NCI-H1436 treated with DMSO at 0.1 percent for 48 hours (cell line): ENCODE results near the gene ZBTB32.

ENCODE experiments used
- DNase-seq: peaks from one replicate; lab custom pipeline; 2025; lab: John Stamatoyannopoulos, UW

Gene ZBTB32

DNA sequence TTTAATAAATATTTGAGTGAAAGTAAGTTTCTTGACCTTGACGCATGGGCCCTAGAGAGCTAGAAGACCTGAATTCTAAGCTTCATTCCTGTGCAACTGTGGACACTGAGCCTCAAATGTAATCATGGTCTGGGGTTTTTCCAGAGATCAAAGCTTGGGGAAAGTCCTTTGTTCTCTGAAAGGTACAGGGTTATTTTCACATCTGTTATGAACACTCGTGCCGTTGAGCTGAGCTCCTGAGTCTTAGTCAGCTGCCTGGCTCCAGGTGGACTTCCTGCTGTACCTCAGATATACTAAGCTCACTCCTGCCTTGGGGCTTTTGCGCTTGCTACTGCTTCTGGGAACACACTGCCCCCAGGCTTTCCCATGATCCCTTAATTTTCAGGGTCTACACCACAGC lies 7.5 kb upstream of the ZBTB32 start:
- no peak for DNase-seq

DNA sequence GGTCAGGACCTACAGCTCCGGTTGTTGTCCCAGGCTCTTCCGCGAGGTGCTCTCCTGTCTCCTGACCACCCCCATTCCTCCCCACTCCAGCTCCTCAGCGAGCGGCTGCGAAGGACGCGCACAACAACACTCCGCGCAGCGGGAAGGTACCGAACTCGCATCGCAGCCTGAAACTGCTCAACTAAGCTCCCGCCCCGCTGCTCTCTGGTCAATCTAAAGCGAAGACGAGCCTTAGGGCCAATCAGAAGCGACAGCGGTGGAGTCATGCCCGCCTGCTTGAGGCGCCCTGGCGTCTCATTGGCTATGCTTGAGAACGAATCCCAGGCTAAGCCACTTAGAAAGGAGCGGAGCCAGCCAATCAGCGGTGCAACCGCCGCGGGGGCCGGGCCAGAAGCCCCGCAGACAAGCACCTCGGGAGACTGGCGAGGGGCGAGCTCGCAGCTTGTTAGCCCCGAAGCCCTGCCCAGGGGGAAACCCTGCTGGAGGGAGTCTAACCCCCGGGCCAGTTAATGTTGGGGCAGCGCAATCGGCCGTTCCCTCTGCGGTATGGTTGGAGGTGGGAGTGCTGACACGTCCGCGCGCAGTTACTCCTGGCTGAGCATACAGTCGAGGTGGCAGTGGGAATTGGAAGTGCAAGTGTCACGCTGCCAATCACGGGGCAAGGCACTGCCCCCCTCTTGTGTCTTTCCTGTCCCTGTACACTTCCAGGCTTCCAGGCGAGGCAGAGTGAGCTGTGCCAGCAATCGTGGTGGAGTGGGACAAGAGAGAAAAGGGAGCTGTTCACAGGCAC lies 1.9 kb upstream of the ZBTB32 start:
- DNase-seq: peak; percentile 94

DNA sequence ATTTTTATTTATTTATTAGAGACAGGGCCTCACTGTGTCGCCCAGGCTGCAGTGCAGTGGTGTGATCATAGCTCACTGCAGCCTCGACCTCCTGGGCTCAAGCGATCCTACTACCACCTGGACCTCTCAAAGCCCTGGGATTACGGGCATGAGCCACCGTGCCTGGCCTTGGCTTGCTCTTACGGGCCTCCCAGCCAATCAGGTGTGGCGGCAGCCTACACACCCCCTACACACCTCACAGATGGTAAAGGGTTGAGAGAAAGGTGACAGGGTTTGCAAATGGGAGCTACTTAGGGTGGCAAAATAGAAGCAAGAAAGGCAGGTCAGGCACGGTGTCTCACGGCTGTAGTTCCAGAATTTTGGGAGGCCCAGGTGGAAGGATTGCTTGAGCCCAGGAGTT lies 1.0 kb upstream of the ZBTB32 start:
- no peak for DNase-seq

DNA sequence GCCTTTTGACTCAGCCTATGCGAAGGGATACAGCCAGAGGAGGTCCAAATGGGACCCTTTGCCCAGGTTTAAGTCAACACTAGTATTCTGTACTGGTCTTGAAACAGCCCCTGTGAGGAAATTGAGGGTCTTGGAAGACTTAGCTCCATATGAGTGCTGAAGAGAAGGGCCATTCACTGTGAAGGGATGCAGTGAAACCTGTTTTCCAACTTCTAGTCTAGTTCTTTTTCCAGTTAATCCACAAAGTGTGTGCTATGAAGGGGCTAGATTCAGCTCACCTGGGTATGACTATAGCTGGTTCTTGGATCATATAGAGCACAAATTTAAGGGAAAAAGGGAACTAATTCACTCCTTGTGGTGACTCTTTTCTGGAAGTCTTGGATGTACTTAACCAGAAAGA lies 4.0 kb downstream of the ZBTB32 start:
- no peak for DNase-seq

DNA sequence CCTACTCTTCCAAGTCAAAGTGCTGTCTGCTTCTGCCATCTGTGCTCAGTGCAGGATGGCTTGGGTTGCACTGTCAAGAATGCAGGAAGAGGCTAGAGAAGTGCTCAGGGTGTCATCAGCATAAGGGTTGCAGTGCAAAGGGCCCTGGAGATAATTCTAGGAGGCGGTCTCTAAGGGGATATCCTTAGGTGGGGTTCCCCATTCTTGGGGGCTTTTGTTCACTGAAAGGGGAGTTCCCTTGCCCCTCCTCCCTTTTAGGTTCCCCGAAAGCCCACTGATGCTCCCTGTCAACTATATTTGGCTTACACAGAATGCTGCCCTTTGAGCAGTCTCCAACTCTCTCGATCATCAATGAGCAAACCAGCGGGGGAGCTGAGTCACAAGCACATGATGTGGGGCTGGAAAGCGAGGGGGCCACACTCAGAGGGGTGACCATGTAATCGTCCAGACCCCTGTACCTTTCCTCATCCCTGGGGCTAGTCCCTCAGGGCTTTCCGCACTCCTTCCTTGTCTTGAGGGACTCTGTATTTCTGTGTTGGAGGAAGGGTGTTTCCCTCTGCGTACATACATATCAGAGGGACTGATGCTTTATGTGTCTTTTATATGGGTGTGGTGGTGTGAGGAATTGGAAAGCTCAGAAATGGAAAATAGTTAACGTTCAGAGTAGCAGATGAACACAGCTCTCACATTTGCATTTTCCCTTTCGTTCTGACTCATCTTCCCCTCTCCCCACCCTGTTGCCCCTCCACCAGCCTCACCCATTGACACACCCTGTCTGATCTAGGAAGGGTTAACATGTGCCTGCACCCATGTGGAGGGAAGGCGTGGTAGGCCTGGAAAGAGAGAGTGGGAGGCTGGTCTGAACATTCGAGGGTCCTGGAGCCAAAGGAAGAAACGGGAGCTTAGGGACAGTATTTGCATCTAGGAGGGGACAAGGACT lies 6.7 kb downstream of the ZBTB32 start:
- DNase-seq: no peak

DNA sequence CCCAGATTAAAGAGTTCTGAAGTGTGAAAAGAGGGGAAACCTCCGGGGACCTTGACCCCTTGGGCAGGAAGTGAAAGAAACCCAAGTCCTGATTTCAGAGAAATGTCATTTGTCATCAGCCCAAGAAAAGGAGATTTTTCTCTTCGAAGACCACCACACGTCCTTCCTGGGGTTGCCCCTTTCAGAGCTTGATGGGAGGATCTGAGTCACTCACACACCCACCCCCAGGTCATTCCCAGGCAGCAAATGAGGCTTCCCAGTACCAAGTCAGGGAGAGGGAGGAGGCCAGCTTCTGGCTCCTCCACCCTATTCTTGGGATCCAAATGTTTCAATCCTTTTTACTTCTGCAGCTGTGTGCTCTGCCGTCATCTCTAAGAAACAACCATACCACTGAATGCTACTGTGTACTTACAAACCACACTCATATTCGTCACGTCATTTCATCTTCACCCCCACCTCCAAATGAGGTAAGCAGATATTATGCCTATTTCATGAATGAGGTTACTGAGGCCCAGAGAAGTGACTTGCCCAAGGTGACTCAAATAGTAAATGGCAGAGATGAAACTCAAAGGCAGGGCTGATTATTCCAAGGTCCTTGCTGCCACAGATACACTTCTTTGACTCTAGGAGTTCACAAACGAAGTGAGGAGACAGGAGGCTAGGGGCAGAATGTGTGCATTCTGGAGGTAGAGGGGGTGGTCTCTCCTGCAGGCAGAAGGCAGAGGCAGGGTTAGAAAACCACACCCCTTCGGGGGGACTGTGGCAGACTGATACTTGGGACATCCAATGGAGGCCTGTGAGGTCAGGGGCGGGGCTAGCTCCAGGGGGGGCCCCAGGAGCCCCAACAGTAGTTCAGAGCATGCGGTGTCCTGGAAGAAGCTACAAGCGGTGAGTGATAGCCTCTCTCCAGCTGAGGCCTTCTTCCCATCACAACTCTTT lies 8.5 kb downstream of the ZBTB32 start:
- DNase-seq: no peak

DNA sequence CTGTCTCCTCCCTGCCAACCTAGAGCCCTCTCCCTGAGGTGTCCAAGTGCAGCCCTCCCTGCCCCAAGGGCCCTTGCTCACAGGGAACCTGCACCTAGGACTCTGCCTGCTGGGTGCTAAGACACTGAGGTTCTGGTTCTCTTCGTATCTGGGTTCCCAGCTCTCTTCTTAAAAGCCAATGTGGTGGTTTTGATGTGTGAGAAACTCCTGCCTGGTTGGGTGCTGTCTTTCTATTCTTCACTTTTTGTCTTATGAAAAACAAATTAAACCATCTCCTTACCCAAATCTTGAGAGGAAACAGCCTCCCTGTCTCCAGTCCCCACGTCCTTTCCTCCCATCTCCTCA lies 9.1 kb downstream of the ZBTB32 start:
- DNase-seq: no peak

DNA sequence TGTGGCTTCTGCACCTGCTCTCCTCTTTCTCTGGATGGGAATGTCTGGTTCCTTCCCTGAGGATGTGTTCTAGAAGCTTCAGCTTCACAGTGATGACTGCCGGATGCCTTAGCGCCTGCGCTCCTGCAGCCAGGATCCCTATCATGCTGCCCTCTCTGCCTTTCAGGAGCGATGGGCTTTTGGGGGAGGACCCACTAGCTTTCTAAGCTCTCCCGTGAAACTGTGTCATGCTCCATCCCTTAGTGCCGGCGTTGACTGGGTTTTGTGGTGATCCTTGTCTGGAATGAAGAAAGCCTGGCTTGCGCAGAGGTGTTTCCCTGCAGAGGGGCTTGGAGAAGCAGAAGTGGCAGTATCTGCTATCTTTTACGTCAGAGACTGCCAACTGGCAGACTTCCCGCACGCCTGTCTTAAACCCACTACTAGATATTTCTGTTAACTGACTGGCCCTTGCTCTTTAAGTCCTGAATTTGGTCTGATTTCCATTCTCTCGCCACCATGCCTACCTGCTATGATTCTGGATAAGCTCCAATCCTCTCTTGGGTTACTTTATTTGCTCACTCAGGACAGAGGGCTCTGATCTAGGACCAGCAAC lies 9.6 kb downstream of the ZBTB32 start:
- DNase-seq: no peak

DNA sequence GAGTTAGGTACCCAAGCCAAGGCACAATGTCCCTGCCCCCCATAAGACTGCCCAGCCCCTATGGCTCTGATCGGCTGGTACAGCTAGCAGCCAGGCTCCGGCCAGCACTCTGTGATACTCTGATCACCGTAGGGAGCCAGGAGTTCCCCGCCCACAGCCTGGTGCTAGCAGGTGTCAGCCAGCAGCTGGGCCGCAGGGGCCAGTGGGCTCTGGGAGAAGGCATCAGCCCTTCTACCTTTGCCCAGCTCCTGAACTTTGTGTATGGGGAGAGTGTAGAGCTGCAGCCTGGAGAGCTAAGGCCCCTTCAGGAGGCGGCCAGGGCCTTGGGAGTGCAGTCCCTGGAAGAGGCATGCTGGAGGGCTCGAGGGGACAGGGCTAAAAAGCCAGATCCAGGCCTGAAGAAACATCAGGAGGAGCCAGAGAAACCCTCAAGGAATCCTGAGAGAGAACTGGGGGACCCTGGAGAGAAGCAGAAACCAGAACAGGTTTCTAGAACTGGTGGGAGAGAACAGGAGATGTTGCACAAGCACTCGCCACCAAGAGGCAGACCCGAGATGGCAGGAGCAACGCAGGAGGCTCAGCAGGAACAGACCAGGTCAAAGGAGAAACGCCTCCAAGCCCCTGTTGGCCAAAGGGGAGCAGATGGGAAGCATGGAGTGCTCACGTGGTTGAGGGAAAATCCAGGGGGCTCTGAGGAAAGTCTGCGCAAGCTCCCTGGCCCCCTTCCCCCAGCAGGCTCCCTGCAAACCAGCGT lies 10.4 kb downstream of the ZBTB32 start:
- no peak for DNase-seq

DNA sequence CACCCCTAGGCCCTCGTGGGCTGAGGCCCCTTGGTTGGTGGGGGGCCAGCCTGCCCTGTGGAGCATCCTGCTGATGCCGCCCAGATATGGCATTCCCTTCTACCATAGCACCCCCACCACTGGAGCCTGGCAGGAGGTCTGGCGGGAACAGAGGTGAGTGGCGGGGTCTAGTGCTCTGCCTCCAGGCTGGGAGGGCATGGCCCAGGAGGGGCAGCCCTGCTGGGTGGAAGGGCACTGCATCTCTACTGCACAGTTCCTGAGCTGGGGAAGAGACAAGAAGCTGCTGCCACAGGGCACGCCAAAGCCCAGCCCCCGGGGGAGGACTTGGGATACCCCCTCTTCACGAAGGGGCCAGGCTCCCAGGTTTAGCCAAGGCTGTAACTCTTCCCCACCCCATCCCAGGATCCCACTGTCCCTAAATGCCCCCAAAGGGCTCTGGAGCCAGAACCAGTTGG lies 11.0 kb downstream of the ZBTB32 start:
- DNase-seq: no peak

DNA sequence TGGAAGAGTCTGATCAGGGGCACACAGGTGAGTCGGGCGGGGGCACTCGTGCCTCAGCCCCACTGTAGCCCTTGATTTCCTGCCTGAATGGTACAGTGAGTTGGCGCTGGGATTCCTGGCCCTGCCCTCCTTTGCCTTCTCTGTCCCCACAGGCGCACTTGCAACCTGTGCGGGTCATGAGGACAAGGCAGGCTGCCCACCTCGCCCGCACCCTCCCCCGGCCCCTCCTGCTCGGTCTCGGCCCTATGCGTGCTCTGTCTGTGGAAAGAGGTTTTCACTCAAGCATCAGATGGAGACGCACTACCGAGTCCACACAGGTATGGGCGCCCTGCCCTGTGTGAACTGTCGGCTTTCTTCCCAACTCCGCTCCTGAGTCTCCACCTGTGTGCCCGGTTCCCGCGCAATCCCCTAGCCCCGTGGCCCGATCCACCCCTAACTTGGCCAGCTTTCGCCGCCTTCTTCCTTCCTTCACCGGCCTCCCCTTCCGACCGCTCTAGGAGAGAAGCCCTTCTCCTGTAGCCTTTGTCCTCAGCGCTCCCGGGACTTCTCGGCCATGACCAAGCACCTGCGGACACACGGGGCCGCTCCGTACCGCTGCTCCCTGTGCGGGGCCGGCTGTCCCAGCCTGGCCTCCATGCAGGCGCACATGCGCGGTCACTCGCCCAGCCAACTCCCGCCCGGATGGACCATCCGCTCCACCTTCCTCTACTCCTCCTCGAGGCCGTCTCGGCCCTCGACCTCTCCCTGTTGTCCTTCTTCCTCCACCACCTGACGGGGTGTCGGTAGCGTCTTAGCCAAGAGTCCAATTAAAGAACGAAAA lies 11.8 kb downstream of the ZBTB32 start:
- DNase-seq: no peak

DNA sequence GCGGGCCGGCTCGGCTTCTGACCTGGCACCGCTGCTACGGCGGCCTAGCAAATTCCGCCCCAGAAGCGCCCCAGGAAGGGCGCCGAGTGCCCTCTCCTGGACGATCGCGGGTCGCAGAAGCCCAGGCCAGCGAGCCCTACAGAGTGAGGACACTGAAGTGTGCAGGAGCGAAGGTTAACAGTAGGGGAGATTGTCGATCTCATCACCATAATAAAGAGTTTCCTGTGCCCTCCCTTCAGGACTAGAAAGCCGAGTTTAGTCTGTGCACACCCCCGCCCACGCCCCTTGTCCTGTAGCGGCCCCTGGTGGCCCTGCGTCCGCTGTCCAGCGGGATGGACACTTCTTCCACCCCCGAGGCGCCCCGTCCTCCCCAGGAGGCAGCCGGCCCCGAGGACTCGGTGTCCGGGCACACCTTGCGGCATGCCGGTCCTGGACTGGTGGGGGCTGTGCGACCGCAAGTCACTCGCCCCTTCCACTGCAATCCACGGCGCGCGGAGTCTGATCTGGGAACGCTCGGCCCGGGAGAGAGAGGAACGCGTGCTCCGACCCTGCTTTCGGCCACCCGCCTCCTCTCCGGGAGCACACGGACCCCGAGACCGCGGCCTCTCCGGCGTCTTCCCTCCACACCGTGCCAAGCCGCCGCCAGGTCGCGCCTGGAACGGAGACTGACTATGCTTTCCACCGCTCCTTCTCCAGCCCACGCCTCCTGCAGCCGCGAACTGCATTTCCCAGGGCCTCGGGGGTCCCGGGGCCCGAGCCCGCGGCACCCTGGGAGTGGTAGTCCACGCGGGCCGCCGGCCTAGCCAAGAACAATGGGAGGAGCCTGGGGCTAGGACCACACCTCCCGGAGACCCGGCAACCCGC lies 12.7 kb downstream of the ZBTB32 start:
- DNase-seq: peak; percentile 70

DNA sequence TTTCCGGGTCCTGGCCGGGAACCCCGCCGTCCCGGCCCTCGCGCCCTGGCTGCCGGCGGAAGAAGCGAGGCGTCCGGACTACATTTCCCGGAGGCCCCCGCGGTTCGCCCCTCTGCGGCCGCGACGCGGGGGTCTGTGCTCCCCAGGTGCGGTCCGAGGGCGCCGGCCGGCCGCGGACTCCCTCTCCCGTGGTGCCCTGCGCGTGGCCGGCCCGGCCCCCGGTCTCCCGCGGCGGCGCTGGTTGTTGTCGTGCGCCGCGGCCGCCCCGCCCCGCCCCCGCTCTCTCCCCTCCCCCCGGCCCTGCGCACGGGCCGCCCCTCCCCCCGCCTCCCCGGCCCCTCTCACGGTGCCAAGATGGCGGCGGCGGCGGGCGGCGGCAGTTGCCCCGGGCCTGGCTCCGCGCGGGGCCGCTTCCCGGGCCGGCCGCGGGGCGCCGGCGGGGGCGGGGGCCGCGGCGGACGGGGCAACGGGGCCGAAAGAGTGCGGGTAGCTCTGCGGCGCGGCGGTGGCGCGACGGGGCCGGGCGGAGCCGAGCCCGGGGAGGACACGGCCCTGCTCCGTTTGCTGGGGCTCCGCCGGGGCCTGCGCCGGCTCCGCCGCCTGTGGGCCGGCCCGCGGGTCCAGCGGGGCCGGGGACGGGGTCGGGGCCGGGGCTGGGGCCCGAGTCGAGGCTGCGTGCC lies 13.4 kb downstream of the ZBTB32 start, which contains the start of gene KMT2B:
TSS of gene KMT2B (plus strand) at position 339 of the 680 bp plus-strand sequence. CDS start at position 355, 16 bp downstream.
- DNase-seq: no peak

DNA sequence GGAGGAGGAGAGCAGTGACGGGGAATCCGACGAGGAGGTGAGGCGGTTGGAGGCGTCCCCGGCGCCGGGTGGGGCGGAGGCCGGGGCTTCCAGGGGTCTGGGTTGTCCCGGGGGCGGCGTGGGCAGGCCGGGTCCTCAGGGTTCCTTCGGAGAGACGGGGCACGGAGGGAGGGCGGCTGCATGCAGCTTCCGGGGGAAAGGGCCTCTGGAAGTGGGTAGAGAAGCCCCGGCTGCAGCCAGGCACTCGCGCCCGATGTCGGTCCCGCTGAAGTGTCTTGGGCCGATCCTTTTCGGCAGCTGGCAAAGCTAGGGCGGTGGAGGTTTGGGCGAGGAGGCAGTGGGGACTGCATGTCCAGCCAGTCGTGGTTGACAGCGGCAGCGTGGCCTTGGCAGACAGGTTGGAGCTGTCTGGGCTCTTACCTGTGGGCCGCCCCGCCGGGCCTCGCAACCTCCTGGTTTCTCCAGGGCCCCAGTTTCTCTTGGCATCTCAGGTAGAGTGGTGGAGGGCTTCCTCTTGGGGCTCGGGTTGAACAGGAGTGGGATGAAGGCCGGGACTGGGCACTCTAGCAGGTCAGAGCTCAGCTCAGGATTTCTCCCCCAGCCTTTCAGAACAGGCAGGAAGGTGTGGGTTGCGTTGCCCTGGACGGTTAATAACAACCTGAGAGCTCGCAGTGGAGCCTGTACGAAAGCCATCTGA lies 14.1 kb downstream of the ZBTB32 start:
- DNase-seq: no peak

DNA sequence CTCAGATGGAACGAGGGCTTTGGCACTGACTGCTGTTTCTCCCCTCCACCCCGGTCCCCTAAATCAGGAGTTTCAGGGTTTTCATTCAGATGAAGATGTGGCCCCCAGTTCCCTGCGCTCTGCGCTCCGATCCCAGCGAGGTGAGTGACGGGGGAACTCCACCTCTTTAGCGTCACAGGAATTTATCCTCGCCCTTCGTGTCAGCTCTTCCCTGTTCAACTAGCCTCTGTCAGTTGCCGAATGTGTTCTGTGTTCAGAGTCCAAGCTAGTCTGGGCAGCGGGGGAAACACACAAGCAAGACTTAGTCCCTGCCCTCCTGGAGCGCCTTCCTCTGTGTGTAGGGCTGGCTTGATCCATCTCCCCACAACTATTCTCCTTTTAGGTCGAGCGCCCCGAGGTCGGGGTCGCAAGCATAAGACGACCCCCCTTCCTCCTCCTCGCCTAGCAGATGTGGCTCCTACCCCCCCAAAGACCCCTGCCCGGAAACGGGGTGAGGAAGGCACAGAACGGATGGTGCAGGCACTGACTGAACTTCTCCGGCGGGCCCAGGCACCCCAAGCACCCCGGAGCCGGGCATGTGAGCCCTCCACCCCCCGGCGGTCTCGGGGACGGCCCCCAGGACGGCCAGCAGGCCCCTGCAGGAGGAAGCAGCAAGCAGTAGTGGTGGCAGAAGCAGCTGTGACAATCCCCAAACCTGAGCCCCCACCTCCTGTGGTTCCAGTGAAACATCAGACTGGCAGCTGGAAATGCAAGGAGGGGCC lies 15.2 kb downstream of the ZBTB32 start:
- no peak for DNase-seq

DNA sequence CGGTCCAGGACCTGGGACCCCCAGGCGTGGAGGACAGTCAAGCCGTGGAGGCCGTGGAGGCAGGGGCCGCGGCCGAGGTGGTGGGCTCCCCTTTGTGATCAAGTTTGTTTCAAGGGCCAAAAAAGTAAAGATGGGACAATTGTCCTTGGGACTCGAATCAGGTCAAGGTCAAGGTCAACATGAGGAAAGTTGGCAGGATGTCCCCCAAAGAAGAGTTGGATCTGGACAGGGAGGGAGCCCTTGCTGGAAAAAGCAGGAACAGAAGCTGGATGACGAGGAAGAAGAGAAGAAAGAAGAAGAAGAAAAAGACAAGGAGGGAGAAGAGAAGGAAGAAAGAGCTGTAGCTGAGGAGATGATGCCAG lies 15.8 kb downstream of the ZBTB32 start:
- no peak for DNase-seq

DNA sequence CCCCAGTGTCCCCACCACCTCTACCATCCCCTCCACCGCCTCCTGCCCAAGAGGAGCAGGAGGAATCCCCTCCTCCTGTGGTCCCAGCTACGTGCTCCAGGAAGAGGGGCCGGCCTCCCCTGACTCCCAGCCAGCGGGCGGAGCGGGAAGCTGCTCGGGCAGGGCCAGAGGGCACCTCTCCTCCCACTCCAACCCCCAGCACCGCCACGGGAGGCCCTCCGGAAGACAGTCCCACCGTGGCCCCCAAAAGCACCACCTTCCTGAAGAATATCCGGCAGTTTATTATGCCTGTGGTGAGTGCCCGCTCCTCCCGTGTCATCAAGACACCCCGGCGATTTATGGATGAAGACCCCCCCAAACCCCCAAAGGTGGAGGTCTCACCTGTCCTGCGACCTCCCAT lies 16.3 kb downstream of the ZBTB32 start:
- DNase-seq: no peak
